ENCODE measurements around the gene ZMAT5. TPM values are rescaled to one million over a fixed set of nuclear protein-coding genes. Genes with fewer than 3 reads are reported as not detected.

The ZMAT5 gene
- total and polyA plus RNA-seq, 9 of the 15 experiments (the other 6 are each of a cell fraction or from before 2014, with no cell fraction given), result 2.0 to 25.2 (median 11.9) TPM

GRCh38 chr22:29727131-29727523, 39.7 kb downstream of the ZMAT5 start (continued):
- TF ChIP-seq TCF7L2 (IDR thresholded peaks at IDR 0.05; ENCODE audit: low read depth, low read length), result no peak
- TF ChIP-seq ZNF3 (CRISPR knock-in tag; IDR thresholded peaks at IDR 0.05), result no peak
- TF ChIP-seq RCOR1 (IDR thresholded peaks at IDR 0.05; ENCODE audit: borderline replicate concordance in 1 of 2, low read depth in 2 of 2, low read length in 2 of 2), result peak in 1 of 2 experiments; percentile 28; a peak in 1 of 4 replicates
- TF ChIP-seq MYC (IDR thresholded peaks at IDR 0.05; ENCODE audit: low read depth, low read length), result 0 out of 2 replicates have a peak, but pooled peaks have one; percentile 25
- no peak for TF ChIP-seq MYC (CRISPR knock-in tag; IDR thresholded peaks at IDR 0.05; ENCODE audit: borderline replicate concordance, low read depth)
- peak; percentile 28 to 62 (median 50); a peak in 5 of 6 replicates for TF ChIP-seq CTCF (IDR thresholded peaks at IDR 0.05 in 2 of 3, conservative IDR thresholded peaks at IDR 0.05 in 1 of 3; ENCODE audit: insufficient read depth in 2 of 3, low read depth in 1 of 3, low read length in 3 of 3)
- TF ChIP-seq CCAR2 (IDR thresholded peaks at IDR 0.05; ENCODE audit: low read depth, low read length), result no peak
- TF ChIP-seq VEZF1 (CRISPR knock-in tag; IDR thresholded peaks at IDR 0.05), result peak; percentile 50; the same call in 1 of the 2 replicates
